NCI-H2196 (cell line): ENCODE data around the gene ATF6.
"Not testable (repeated sequence)": the region's sequence is repeated elsewhere in the genome, so short reads cannot be mapped to it uniquely, and the experiment has no call there.

Source experiments
- DNase-seq: peaks from one replicate; lab custom pipeline; 2025; ENCODE audit not compliant: unreplicated experiment; lab: John Stamatoyannopoulos, UW

ATF6 gene

GRCh38 chr1:161733526-161733925, 32.6 kb upstream of the ATF6 start:
- no peak for DNase-seq

DNA sequence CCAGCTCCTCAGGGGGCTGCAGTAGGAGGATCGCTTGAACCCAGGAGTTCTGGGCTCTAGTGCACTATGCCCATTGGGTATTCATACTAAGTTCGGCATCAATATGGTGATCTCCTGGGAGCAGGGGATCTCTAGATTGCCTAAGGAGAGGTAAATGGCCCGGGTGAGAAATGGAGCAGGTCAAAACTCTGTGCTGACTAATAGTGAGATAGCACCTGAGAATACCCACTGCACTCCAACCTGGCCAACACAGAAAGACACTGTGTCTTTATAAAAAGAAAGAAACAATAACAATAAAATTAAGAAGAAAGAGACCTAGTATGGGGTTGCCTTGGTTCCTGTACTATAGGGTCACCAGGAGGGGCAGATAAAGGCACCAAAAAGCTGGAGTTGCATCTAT, 30.3 kb upstream of the ATF6 start:
- no peak for DNase-seq

GRCh38 chr1:161736335-161736969, 29.7 kb upstream of the ATF6 start:
- no peak for DNase-seq

- no peak for DNase-seq
Measured at GRCh38 chr1:161737625-161738024, 28.5 kb upstream of the ATF6 start.

- DNase-seq = peak; percentile 0
Measured at GRCh38 chr1:161738627-161739287, 27.4 kb upstream of the ATF6 start.

- no peak for DNase-seq
Measured at GRCh38 chr1:161739865-161740566, 26.1 kb upstream of the ATF6 start.

- no peak for DNase-seq
Measured at GRCh38 chr1:161740921-161741320, 25.2 kb upstream of the ATF6 start.

DNA sequence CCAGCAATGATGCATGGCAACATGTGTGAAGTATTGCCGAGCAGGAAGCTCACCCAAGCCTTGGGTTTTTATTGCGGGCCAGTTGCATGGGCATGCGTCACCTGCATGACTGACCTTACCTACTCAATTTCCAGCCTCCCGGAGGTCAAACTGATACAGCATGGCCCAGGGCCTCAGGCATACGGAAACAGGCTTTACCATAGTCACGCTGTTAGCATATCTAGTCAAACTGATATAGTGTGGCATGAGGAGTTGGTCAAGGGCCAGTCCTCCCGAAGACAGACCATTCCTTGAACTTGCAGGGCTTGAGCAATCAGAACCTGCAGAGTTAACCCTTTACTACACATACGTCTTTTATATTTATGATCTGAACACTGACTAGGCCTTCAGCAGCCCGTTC, 22.9 kb upstream of the ATF6 start:
- DNase-seq = no peak

GRCh38 chr1:161747801-161748200, 18.3 kb upstream of the ATF6 start:
- DNase-seq = no peak

DNA sequence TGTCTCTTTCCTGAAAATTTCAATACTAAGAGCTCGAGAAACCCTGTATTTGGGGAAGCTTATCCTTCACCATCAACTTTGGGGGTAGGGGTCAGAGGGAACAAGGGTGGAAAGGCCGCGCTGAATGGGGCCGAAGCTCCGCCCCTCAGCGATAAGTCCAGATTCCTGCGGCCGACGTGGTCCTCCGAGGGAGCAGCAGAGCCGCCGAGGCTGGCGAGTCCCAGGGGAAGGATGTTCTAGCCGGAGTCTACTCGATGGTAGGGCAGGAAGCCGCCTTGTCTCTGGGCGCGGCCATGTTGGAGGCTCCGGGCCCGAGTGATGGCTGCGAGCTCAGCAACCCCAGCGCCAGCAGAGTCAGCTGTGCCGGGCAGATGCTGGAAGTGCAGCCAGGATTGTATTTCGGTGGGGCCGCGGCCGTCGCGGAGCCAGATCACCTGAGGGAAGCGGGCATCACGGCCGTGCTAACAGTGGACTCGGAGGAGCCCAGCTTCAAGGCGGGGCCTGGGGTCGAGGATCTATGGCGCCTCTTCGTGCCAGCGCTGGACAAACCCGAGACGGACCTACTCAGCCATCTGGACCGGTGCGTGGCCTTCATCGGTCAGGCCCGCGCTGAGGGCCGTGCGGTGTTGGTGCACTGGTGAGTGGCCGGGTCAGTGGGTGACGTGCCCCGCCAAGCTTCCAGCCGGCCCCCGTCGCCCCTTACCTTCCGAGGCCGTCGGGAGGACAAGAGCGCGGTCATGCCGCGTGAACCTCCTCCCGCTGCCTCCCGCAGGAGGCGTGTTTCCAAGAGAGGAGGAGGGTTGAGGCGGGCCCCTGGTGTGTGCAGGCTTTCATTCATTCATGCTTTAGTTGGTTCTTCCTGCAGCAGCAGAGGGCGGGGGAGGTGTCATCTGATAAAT, 16.4 kb upstream of the ATF6 start, which contains the start of gene DUSP12:
TSS of gene DUSP12 (plus strand) at position 278 of the 899 bp plus-strand sequence. CDS start at position 294, 16 bp downstream.
- DNase-seq = peak; percentile 94

GRCh38 chr1:161763522-161764098, 2.5 kb upstream of the ATF6 start:
- DNase-seq = peak; percentile 9

GRCh38 chr1:161768461-161768860, 2.3 kb downstream of the ATF6 start:
- DNase-seq = no peak

- no peak for DNase-seq
Measured at GRCh38 chr1:161768986-161769672, 3.0 kb downstream of the ATF6 start.

DNA sequence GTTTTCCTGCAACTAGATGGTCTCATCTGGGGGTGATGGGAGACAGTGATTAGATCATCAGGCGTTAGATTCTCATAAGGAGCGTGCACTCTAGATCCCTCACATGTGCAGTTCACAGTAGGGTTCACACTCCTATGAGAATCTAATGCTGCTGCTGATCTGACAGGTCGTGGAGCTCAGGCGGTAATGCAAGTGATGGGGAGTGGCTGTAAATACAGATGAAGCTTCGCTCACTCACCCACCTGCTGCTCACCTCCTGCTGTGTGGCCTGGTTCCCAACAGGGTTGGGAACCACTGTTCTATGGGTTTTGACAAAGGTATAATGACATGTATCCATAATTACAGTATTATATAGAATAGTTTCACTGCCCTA, 3.5 kb downstream of the ATF6 start:
- DNase-seq = not testable (repeated sequence)

GRCh38 chr1:161770250-161770649, 4.1 kb downstream of the ATF6 start:
- DNase-seq = no peak

DNA sequence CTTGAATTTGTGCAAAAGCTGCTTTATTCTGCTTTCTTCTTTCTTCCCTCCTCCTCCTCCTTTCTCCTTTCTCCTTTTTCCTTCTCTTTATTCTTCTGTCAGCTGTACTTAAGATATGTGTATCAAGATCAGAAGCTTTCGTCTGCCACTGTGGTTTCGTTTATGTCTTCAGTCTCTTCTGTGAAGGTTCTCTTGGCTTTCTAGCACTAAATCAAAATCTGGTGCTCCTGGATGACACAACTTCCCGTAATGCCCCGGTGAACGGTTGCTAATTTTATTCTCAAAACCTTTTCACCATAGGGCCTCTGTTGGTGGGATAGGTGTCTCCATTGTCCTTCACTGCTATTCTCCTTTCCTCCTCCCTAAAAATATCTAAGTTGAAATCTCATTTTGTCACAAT, 5.0 kb downstream of the ATF6 start:
- no peak for DNase-seq

DNA sequence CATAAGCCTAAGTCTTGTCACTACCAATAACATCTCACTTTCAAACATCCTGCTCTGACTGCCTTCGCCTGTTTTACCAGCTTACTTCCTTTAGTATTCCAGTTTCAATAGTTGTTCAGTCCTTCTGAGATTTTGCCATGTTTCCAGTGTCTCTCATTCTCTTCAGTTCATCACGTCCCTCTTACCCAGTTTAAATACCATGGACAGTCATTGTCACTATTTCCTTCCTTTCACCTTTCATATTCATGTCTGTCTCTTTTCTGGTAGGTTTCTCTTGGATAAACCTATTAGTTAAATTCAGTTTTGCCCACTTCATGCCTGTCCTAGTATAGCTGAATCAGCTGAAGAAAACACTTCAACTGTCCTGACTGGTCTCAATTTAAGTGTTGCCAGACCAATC, 5.9 kb downstream of the ATF6 start:
- no peak for DNase-seq

GRCh38 chr1:161772397-161772796, 6.3 kb downstream of the ATF6 start:
- no peak for DNase-seq

DNA sequence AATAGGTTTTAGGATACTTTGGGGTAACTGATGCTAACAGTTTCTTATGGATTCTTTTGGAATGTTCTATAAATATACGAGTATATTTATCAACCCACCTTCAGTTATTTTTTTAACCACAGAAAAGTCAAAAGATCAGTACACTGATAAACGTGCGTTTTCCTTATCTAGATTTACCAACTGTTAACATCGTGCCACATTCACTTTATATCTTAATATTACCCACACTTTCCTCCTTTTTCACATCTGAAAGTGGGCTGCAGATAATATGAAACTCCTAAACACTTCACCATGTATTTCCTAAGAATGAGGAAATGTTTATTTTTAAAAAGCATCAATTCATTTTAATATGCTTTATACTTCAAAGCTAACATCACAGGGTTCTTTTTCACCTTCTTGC, 7.7 kb downstream of the ATF6 start:
- DNase-seq = no peak

GRCh38 chr1:161777261-161777660, 11.1 kb downstream of the ATF6 start:
- no peak for DNase-seq
